K562 (cell line): ENCODE results near the gene PCBP4. TPM values are rescaled to one million over a fixed set of nuclear protein-coding genes. Genes with fewer than 3 reads are reported as not detected.

Source experiments
- ATAC-seq: fragments of 200-7000 bp; cut with Tn5 transposase; 3 replicates; pipeline ENCODE4 v1.9.1; 2020; ENCODE audit warnings: moderate library complexity
- BruUV-seq: library from RNA; stranded (reverse); fragments of 400-500 nt; replicated peaks from 2 replicates; lab custom pipeline; 2021; lab: Mats Ljungman, UMichigan
- CTCF ChIA-PET: fragments of 300-600 bp; formaldehyde crosslinking; extraction: SDS; loops from one replicate; lab custom pipeline; 2021; ENCODE audit warnings: low intra/inter-chr PET ratio; lab: Yijun Ruan, JAX
- POLR2A ChIA-PET: fragments of 300-600, 350-650 bp; sonication (Branson Sonifier 250); formaldehyde crosslinking; extraction: SDS; loops from one replicate; lab custom pipeline; 2021; ENCODE audit warnings: antibody characterized with exemption, inconsistent platforms; lab: Yijun Ruan, JAX
- DNase-seq, 4 experiments: peaks; one replicate each; pipeline versions ENCODE4 v3.0.0 to v3.0.0-alpha.2; 2011 to 2018; ENCODE audit warnings: low spot score in 3 of 4, mixed read lengths in 3 of 4; ENCODE audit errors: extremely low read depth in 1 of 4
- FAIRE-seq: peaks from 2 replicates; lab custom pipeline; 2011; peaks lifted over from hg19 to GRCh38; lab: Jason Lieb, UNC
- H2AFZ ChIP-seq: 2 replicates; pipeline ENCODE4 v1.6.0; 2011; ENCODE audit warnings: low read depth, low read length, control low read depth, inconsistent platforms
- H3K27ac ChIP-seq: fragments of 200-600 bp; 3 replicates; pipeline ENCODE4 v1.8.0; 2011; ENCODE audit warnings: low read depth, mild to moderate bottlenecking, control low read depth, inconsistent platforms, low read length, moderate library complexity, mixed read lengths; ENCODE audit errors: extremely low read depth
- H3K27me3 ChIP-seq, 2 experiments: fragments of 300-600 bp in 1 of 2; 2 replicates in 1 of 2; 3 replicates in 1 of 2; pipeline versions ENCODE4 v1.6.0 to v1.8.0; 2011; ENCODE audit warnings: inconsistent platforms in 2 of 2, low read length in 2 of 2, mild to moderate bottlenecking in 1 of 2, mixed read lengths in 1 of 2, moderate library complexity in 1 of 2; ENCODE audit not compliant: control insufficient read depth in 2 of 2, insufficient read depth in 2 of 2
- H3K36me3 ChIP-seq: fragments of 300-600 bp; 3 replicates; pipeline ENCODE4 v1.8.0; 2011; ENCODE audit warnings: mild to moderate bottlenecking, low read length, inconsistent platforms; ENCODE audit not compliant: control insufficient read depth, insufficient read depth
- H3K4me1 ChIP-seq, 2 experiments: fragments of 200-600 bp in 1 of 2; replicated peaks in 1 of 2; 2 replicates in 1 of 2; 3 replicates in 1 of 2; pipeline versions ENCODE4 v1.5.1 to v1.8.0; 2011; ENCODE audit warnings: inconsistent platforms in 2 of 2, low read length in 2 of 2, mild to moderate bottlenecking in 1 of 2, mixed read lengths in 1 of 2, moderate library complexity in 1 of 2; ENCODE audit not compliant: control insufficient read depth in 2 of 2, insufficient read depth in 2 of 2
- H3K4me2 ChIP-seq: 2 replicates; pipeline ENCODE4 v1.6.1; 2011; ENCODE audit warnings: low read length, control low read depth, inconsistent platforms, mixed read lengths; ENCODE audit not compliant: insufficient read depth
- H3K4me3 ChIP-seq: fragments of 200-600 bp; sonication (generic), shearing (Covaris generic); 2 replicates; pipeline ENCODE4 v1.5.1; 2016; ENCODE audit warnings: control low read depth, inconsistent platforms
- H3K79me2 ChIP-seq: fragments of 200-600 bp; 3 replicates; pipeline ENCODE4 v1.8.0; 2011; ENCODE audit warnings: low read length, inconsistent platforms; ENCODE audit not compliant: control insufficient read depth, insufficient read depth
- H3K9ac ChIP-seq, 2 experiments: 2 replicates each; pipeline versions ENCODE4 v1.6.0 to v1.6.1; 2011; ENCODE audit warnings: low read depth in 2 of 2, low read length in 2 of 2, control low read depth in 1 of 2, inconsistent platforms in 1 of 2, mild to moderate bottlenecking in 1 of 2, mixed read lengths in 1 of 2; ENCODE audit not compliant: insufficient read depth in 1 of 2
- H3K9me1 ChIP-seq: one replicate; pipeline ENCODE4 v1.6.0; 2011; ENCODE audit warnings: inconsistent platforms, mild to moderate bottlenecking, low read length, moderate library complexity; ENCODE audit not compliant: control insufficient read depth, insufficient read depth
- H3K9me3 ChIP-seq: replicated peaks from 2 replicates; pipeline ENCODE4 v1.5.1; 2011; ENCODE audit warnings: low read depth, low read length, inconsistent platforms; ENCODE audit not compliant: control insufficient read depth, insufficient read depth
- H4K20me1 ChIP-seq: replicated peaks from 2 replicates; pipeline ENCODE4 v1.6.1; 2011; ENCODE audit warnings: low read length, inconsistent platforms, mixed read lengths; ENCODE audit not compliant: control insufficient read depth, insufficient read depth
- CBFA2T2 ChIP-seq: fragments of 450-650 bp; conservative IDR thresholded peaks from 2 replicates; pipeline ENCODE4 v1.6.1; 2017; ENCODE audit warnings: mild to moderate bottlenecking
- IRF2 ChIP-seq: sonication (generic); formaldehyde crosslinking; IDR thresholded peaks from 2 replicates; pipeline ENCODE4 v1.8.1; 2022; ENCODE audit warnings: mild to moderate bottlenecking, missing genetic modification reagents
- KDM1A ChIP-seq, 2 experiments: fragments of 450-650 bp; IDR thresholded peaks; 2 replicates each; pipeline ENCODE4 v1.6.1; 2016; ENCODE audit warnings: mild to moderate bottlenecking in 2 of 2
- NFE2L1 ChIP-seq: fragments of 450-650 bp; IDR thresholded peaks from 2 replicates; pipeline ENCODE4 v1.6.1; 2016; ENCODE audit warnings: missing genetic modification characterization, low read depth, mild to moderate bottlenecking, missing compliant biosample characterization, moderate library complexity, borderline replicate concordance
- SP1 ChIP-seq: sonication (generic); formaldehyde crosslinking; IDR thresholded peaks from 2 replicates; pipeline ENCODE4 v1.8.1; 2022; ENCODE audit warnings: mild to moderate bottlenecking, missing genetic modification reagents
- SREBF1 ChIP-seq: fragments of 150-350 bp; IDR thresholded peaks from 2 replicates; pipeline ENCODE4 v1.6.1; 2014; ENCODE audit warnings: antibody characterized with exemption, low read depth, low read length, borderline replicate concordance
- TOE1 ChIP-seq, 2 experiments: fragments of 450-650 bp in 1 of 2; sonication (generic) in 1 of 2; formaldehyde crosslinking in 1 of 2; IDR thresholded peaks; 2 replicates each; pipeline versions ENCODE4 v1.7.1 to v1.8.0; 2016 to 2022; ENCODE audit warnings: borderline replicate concordance in 2 of 2, mild to moderate bottlenecking in 2 of 2, antibody characterized with exemption in 1 of 2, inconsistent platforms in 1 of 2, low read depth in 1 of 2, missing genetic modification reagents in 1 of 2, moderate library complexity in 1 of 2
- WGBS: fragments of 100-300 bp; shearing (Covaris generic); methylation state at CpG from one replicate; pipeline ENCODE4 v1.1.6; 2016; ENCODE audit warnings: low coverage, mixed read lengths; ENCODE audit not compliant: insufficient coverage; ENCODE audit errors: missing lambda C conversion rate; 5-methylcytosine and 5-hydroxymethylcytosine counted together
- in situ Hi-C: fragments of 300-500 bp; cut with MboI; formaldehyde crosslinking; loops from 4 replicates; pipeline ENCODE4 v1.15.0; 2018; ENCODE audit warnings: inconsistent platforms, mixed read lengths
- intact Hi-C: fragments of 100-400 bp; cut with micrococcal nuclease; formaldehyde crosslinking; loops from 2 replicates; pipeline ENCODE4 v1.14.2; 2022
- polyA plus RNA-seq, 8 experiments: library from polyadenylated mRNA; depleted of rRNA in 4 of 8; stranded (reverse) in 5 of 8; unstranded in 3 of 8; fragments of >200 nt; fragmentation: Nextera tagmentation in 2 of 8; fragmentation: Illumina TruSeq in 1 of 8; extraction: Ambion mirVana in 2 of 8; extraction: Trizol in 1 of 8; gene quantifications; 2 replicates each; pipeline versions ENCODE4 v1.2.1 to v1.2.3, GENCODE V29; 2011 to 2014; ENCODE audit warnings: inconsistent platforms in 1 of 8, missing spikeins in 1 of 8
- total RNA-seq, 7 experiments: library from RNA; depleted of rRNA in 6 of 7; stranded (reverse); fragments of >200 nt in 6 of 7; fragmentation: Illumina TruSeq in 2 of 7; extraction: Trizol in 2 of 7; gene quantifications; 2 replicates each; pipeline versions ENCODE4 v1.2.1 to v1.2.3, GENCODE V29; 2011 to 2021; ENCODE audit warnings: low replicate concordance in 1 of 7
- TF ChIP-seq, protein P1 (sequence below), 2 experiments: fragments of 450-650 bp in 1 of 2; IDR thresholded peaks; 2 replicates each; pipeline ENCODE4 v1.6.1; 2011 to 2017; ENCODE audit warnings: low read depth in 2 of 2, antibody characterized with exemption in 1 of 2, borderline replicate concordance in 1 of 2, low read length in 1 of 2, mild to moderate bottlenecking in 1 of 2, mixed read lengths in 1 of 2; ENCODE audit not compliant: control insufficient read depth in 1 of 2
- TF ChIP-seq, protein P2 (sequence below): fragments of 450-650 bp; IDR thresholded peaks from 2 replicates; pipeline ENCODE4 v1.6.1; 2017; ENCODE audit warnings: antibody characterized with exemption
- TF ChIP-seq, protein P3 (sequence below): sonication (generic); formaldehyde crosslinking; IDR thresholded peaks from 2 replicates; pipeline ENCODE4 v1.8.0; 2023; ENCODE audit warnings: mild to moderate bottlenecking, missing genetic modification reagents

PCBP4 gene
- total and polyA plus RNA-seq, 9 of the 15 experiments (the other 6 are each of a cell fraction or from before 2014, with no cell fraction given) = 0.06 to 5.8 (median 2.6) TPM

GRCh38 chr3:52010431-52010830 is 43.2 kb upstream of the PCBP4 start (continued):
- TF ChIP-seq, protein P1, sequence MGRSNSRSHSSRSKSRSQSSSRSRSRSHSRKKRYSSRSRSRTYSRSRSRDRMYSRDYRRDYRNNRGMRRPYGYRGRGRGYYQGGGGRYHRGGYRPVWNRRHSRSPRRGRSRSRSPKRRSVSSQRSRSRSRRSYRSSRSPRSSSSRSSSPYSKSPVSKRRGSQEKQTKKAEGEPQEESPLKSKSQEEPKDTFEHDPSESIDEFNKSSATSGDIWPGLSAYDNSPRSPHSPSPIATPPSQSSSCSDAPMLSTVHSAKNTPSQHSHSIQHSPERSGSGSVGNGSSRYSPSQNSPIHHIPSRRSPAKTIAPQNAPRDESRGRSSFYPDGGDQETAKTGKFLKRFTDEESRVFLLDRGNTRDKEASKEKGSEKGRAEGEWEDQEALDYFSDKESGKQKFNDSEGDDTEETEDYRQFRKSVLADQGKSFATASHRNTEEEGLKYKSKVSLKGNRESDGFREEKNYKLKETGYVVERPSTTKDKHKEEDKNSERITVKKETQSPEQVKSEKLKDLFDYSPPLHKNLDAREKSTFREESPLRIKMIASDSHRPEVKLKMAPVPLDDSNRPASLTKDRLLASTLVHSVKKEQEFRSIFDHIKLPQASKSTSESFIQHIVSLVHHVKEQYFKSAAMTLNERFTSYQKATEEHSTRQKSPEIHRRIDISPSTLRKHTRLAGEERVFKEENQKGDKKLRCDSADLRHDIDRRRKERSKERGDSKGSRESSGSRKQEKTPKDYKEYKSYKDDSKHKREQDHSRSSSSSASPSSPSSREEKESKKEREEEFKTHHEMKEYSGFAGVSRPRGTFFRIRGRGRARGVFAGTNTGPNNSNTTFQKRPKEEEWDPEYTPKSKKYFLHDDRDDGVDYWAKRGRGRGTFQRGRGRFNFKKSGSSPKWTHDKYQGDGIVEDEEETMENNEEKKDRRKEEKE (IDR thresholded peaks at IDR 0.05; ENCODE audit: borderline replicate concordance in 1 of 2, control insufficient read depth in 1 of 2, low read depth in 2 of 2, low read length in 1 of 2) = no peak
- TF ChIP-seq TOE1 (IDR thresholded peaks at IDR 0.05; ENCODE audit: borderline replicate concordance) (no peak), TOE1 (CRISPR knock-in tag; IDR thresholded peaks at IDR 0.05; ENCODE audit: borderline replicate concordance, low read depth) (no peak)
- TF ChIP-seq, all 486 proteins: peak for 0

DNA sequence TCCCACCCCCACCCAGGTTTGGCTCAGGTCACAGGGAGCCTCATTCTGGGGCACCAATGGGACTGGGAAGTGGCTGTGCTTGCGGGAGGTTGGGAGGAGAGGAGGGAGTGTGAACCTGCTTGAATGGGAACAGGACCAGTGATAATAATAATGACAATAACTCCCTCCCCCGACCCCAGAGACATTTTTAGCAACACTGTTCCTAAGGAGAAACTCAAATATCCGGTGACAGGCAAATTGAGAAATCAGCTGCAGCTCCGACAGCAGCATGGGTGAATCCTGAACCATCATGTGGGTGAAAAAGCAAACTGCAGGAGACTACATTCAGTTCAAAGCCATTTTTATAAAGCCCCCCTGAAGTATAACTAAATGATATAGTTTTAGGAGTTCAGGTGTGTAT is 40.0 kb upstream of the PCBP4 start:
- intact Hi-C loops = loop anchor here (1.0 kb wide), 1 partner anchor 121 kb away; no protein-coding TSS in a partner anchor
- FAIRE-seq = no peak
- TF ChIP-seq IRF2 = no peak
- no peak for TF ChIP-seq CBFA2T2
- TF ChIP-seq SP1 (CRISPR knock-in tag) = no peak
- no peak for TF ChIP-seq NFE2L1 (tag)
- TF ChIP-seq, protein P2, sequence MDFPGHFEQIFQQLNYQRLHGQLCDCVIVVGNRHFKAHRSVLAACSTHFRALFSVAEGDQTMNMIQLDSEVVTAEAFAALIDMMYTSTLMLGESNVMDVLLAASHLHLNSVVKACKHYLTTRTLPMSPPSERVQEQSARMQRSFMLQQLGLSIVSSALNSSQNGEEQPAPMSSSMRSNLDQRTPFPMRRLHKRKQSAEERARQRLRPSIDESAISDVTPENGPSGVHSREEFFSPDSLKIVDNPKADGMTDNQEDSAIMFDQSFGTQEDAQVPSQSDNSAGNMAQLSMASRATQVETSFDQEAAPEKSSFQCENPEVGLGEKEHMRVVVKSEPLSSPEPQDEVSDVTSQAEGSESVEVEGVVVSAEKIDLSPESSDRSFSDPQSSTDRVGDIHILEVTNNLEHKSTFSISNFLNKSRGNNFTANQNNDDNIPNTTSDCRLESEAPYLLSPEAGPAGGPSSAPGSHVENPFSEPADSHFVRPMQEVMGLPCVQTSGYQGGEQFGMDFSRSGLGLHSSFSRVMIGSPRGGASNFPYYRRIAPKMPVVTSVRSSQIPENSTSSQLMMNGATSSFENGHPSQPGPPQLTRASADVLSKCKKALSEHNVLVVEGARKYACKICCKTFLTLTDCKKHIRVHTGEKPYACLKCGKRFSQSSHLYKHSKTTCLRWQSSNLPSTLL = no peak
- no peak for TF ChIP-seq SREBF1
- TF ChIP-seq KDM1A (IDR thresholded peaks at IDR 0.05) = no peak
- TF ChIP-seq, protein P3, sequence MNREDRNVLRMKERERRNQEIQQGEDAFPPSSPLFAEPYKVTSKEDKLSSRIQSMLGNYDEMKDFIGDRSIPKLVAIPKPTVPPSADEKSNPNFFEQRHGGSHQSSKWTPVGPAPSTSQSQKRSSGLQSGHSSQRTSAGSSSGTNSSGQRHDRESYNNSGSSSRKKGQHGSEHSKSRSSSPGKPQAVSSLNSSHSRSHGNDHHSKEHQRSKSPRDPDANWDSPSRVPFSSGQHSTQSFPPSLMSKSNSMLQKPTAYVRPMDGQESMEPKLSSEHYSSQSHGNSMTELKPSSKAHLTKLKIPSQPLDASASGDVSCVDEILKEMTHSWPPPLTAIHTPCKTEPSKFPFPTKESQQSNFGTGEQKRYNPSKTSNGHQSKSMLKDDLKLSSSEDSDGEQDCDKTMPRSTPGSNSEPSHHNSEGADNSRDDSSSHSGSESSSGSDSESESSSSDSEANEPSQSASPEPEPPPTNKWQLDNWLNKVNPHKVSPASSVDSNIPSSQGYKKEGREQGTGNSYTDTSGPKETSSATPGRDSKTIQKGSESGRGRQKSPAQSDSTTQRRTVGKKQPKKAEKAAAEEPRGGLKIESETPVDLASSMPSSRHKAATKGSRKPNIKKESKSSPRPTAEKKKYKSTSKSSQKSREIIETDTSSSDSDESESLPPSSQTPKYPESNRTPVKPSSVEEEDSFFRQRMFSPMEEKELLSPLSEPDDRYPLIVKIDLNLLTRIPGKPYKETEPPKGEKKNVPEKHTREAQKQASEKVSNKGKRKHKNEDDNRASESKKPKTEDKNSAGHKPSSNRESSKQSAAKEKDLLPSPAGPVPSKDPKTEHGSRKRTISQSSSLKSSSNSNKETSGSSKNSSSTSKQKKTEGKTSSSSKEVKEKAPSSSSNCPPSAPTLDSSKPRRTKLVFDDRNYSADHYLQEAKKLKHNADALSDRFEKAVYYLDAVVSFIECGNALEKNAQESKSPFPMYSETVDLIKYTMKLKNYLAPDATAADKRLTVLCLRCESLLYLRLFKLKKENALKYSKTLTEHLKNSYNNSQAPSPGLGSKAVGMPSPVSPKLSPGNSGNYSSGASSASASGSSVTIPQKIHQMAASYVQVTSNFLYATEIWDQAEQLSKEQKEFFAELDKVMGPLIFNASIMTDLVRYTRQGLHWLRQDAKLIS = no peak

More for the DNA sequence above, 40.0 kb upstream of the PCBP4 start:
- in situ Hi-C loops = loop anchor here (25.0 kb wide), 1 partner anchor 380 kb away; no protein-coding TSS in a partner anchor
- no peak overlapping the region for H2AFZ ChIP-seq
- H3K79me2 ChIP-seq = no peaks in the 10 kb centered on the region
- H4K20me1 ChIP-seq = no peaks in the 10 kb centered on the region
- no peak overlapping the region for H3K4me2 ChIP-seq
- H3K9ac ChIP-seq = no peak overlapping the region
- DNase-seq (no peak), ATAC-seq (no peak)
- WGBS = 67% methylated on average over 2 of the region's 4 CpGs
- no peaks in the 10 kb centered on the region for H3K36me3 ChIP-seq
- POLR2A ChIA-PET = interaction anchor here (1.7 kb wide), 1 partner anchor 11 kb away, joined by 5 read pairs; the partner anchor contains the start of gene RPL29
- no TSS peak for BruUV-seq
- CTCF ChIA-PET = no interaction called here
- H3K9me3 ChIP-seq = no peaks in the 10 kb centered on the region
- H3K9me1 ChIP-seq = no peaks in the 10 kb centered on the region
- peaks cover 17 to 28% of the 10 kb centered on the region in 2 experiments; a peak in 4 of 5 replicates for H3K4me1 ChIP-seq
- no peaks in the 10 kb centered on the region for H3K27me3 ChIP-seq
- H3K4me3 ChIP-seq = no peak overlapping the region
- H3K27ac ChIP-seq = no peak overlapping the region
